GM20000 (cell line): ENCODE results near the gene IFRD2.
"Not testable (repeated sequence)": the region's sequence is repeated elsewhere in the genome, so short reads cannot be mapped to it uniquely, and the experiment has no call there.

Experiments used
- DNase-seq: peaks from one replicate; pipeline ENCODE4 v3.0.0; 2012; ENCODE audit warnings: low spot score
- TF ChIP-seq, protein P1 (sequence below): IDR thresholded peaks from 2 replicates; pipeline ENCODE4 v1.5.1; 2012; ENCODE audit warnings: mild to moderate bottlenecking, control low read depth; ENCODE audit errors: extremely low read depth, missing control alignments

IFRD2 gene

DNA sequence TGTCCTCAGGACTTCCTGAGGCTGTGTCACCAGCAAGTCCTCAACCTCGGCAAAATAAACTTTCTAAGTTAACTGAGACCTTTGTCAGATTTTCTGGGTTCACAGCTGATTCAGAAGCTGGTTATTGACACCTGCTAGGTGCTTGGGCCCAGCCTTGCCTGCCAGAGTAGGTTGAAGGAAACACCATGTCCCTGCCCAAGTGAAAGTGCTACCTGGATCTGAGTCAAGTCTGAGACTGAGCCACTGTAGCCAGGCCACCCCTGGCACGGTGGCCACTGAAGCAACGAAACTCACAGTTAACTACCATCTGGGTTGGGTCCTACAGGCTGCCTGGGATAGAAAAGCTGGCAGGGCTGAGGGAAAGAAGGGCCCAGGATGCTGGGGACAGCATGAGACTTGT lies 22.1 kb upstream of the IFRD2 start:
- TF ChIP-seq, protein P1, sequence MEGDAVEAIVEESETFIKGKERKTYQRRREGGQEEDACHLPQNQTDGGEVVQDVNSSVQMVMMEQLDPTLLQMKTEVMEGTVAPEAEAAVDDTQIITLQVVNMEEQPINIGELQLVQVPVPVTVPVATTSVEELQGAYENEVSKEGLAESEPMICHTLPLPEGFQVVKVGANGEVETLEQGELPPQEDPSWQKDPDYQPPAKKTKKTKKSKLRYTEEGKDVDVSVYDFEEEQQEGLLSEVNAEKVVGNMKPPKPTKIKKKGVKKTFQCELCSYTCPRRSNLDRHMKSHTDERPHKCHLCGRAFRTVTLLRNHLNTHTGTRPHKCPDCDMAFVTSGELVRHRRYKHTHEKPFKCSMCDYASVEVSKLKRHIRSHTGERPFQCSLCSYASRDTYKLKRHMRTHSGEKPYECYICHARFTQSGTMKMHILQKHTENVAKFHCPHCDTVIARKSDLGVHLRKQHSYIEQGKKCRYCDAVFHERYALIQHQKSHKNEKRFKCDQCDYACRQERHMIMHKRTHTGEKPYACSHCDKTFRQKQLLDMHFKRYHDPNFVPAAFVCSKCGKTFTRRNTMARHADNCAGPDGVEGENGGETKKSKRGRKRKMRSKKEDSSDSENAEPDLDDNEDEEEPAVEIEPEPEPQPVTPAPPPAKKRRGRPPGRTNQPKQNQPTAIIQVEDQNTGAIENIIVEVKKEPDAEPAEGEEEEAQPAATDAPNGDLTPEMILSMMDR: no peak

GRCh38 chr3:50312041-50312440 lies 19.8 kb upstream of the IFRD2 start:
- DNase-seq: not testable (repeated sequence)

More for the DNA sequence above, 22.1 kb upstream of the IFRD2 start:
- no peak for DNase-seq

DNA sequence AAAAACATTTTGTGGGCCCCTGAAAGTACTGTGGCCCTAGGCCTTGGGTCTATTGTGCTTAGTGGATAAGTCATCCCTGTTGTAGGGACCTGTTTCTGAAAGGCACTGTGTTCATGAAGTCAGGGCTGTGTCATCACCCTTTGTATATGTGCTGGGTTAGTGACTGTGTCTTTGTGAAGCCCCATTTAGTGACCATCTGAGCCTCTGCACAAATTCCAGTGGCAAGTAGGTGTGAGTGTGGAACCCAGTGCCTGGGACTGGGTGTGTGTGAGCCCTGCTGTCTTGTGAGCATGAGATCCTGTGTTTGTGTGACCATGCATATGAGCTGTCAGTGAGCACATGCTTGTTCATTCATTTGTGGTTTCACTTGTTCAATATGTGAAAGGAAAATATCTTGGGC lies 12.4 kb upstream of the IFRD2 start:
- TF ChIP-seq, protein P1: no peak
- DNase-seq: no peak

DNA sequence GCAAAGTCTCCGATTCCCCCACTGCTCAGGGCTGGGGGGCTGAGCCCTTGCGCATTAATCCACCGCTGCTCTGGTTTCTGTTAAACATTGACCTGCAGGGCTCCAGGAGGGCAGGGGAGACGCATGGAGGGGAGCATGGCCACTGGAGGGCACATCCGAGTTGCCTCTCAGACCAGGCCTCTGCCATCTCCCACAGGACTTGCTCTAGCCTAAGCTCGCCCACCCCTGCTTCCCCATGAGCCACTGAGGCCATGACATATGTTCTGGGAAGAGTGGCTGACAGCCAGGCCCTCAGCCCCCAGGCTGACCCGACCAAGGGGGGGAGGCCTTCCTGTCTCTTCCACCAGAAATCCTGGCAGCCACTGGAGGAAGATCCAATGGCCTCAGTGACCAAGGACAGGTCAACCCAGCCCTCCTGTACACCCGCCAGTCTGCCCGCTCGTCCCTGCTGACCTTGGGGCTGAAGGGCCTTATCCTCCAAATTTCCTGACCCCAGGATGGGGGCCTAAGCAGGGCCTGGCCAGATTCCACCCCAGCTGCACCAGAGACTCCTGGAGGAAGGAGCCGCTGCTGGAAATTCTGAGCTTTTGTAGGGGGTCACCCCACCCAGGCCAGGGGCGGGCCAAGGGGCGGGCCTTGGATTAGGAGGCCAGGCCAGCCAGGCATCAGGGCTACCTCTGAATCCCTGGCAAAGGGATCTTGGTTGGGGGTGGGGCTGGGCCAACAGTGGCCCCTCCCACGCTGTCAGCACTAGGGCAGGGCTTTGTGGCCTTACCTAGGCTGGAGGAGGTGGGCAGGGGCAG lies 11.0 kb upstream of the IFRD2 start, which contains the start of gene HYAL1:
Gene HYAL1 (minus strand): TSS at position 562 of the 803 bp plus-strand sequence. CDS start 618 bp downstream, outside the sequence.
- no peak for DNase-seq
- TF ChIP-seq, protein P1: no peak

- TF ChIP-seq, protein P1: no peak
- DNase-seq: no peak
Observed at GRCh38 chr3:50302095-50303012, 10.1 kb upstream of the IFRD2 start.

- DNase-seq: no peak
- TF ChIP-seq, protein P1: no peak
Observed at GRCh38 chr3:50300681-50301254, 8.5 kb upstream of the IFRD2 start.

- DNase-seq: no peak
- TF ChIP-seq, protein P1: no peak
Observed at GRCh38 chr3:50299929-50300680, 7.9 kb upstream of the IFRD2 start.
